ENCODE measurements around the gene FAM24A. TPM values are rescaled to one million over a fixed set of nuclear protein-coding genes. Genes with fewer than 3 reads are reported as not detected.

FAM24A gene
- total RNA-seq, 1 experiment from 2014 or later, result not detected

- H3K36me3 ChIP-seq, result no peaks in the 10 kb centered on the region
- no peaks in the 10 kb centered on the region for H3K27me3 ChIP-seq
- DNase-seq, result no peak
- no peaks in the 10 kb centered on the region for H3K4me1 ChIP-seq
- no peaks in the 10 kb centered on the region for H3K9me3 ChIP-seq (replicated peaks)
- no peak overlapping the region for H3K4me3 ChIP-seq
- H3K27ac ChIP-seq, result no peak overlapping the region
These were observed 47.1 kb downstream of the FAM24A start for GRCh38 chr10:122957474-122957873.

DNA sequence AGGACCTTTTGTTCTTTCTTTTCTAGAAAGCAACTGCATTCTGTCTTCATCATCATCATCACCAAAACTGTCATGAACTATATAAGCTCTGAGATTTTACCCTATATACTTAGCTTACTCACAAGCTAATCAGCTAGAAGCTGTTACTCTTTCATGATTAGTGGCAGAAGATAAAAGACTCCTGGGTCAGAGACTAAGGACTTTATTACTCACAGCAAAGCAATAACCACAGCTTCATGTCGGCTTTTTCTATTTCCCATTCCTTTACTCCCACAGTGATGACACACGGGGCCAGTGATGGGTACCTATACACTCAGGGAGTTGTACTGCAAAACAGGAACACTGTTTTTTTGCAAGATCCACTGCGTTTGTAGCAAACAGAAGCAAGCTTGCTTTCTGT, 52.0 kb downstream of the FAM24A start:
- Histone ChIP-seq H3K4me3 (no peak overlapping the region), H3K27ac (no peak overlapping the region), H3K36me3 (no peaks in the 10 kb centered on the region), H3K27me3 (no peaks in the 10 kb centered on the region), H3K9me3 (replicated peaks) (peaks cover 2% of the 10 kb centered on the region; the same call in 1 of the 2 replicates), H3K4me1 (no peaks in the 10 kb centered on the region)
- no peak for DNase-seq

Other genes with a start within 250 kb of the FAM24A start
- gene C10orf120, start 210.8 kb upstream of the FAM24A start, total RNA-seq (2014; rRNA removed; shearing (Covaris generic)), result not detected in 2 replicates
- gene CUZD1, start 64.8 kb upstream of the FAM24A start, total RNA-seq (2014; rRNA removed; shearing (Covaris generic)), result 1.9 and 3.3 TPM in 2 replicates
- 11.2 and 19.9 TPM in 2 replicates for gene FAM24B, start 31.0 kb upstream of the FAM24A start, total RNA-seq (2014; rRNA removed; shearing (Covaris generic))
- 12.0 and 14.1 TPM in 2 replicates for gene C10orf88, start 43.6 kb downstream of the FAM24A start, total RNA-seq (2014; rRNA removed; shearing (Covaris generic))
- 6.8 and 7.9 TPM in 2 replicates for gene PSTK, start 69.8 kb downstream of the FAM24A start, total RNA-seq (2014; rRNA removed; shearing (Covaris generic))
- gene IKZF5, start 98.2 kb downstream of the FAM24A start, total RNA-seq (2014; rRNA removed; shearing (Covaris generic)), result 7.8 and 9.3 TPM in 2 replicates
- gene ACADSB, start 98.4 kb downstream of the FAM24A start, total RNA-seq (2014; rRNA removed; shearing (Covaris generic)), result 8.0 and 9.6 TPM in 2 replicates
- 0.12 and 0.23 TPM in 2 replicates for gene HMX3, start 225.4 kb downstream of the FAM24A start, total RNA-seq (2014; rRNA removed; shearing (Covaris generic))
- not detected in 2 replicates for gene HMX2, start 237.5 kb downstream of the FAM24A start, total RNA-seq (2014; rRNA removed; shearing (Covaris generic))
- 211 and 218 TPM in 2 replicates for gene BUB3, start 243.8 kb downstream of the FAM24A start, total RNA-seq (2014; rRNA removed; shearing (Covaris generic))